ENCODE results near the gene SLC25A38. TPM values are rescaled to one million over a fixed set of nuclear protein-coding genes. Genes with fewer than 3 reads are reported as not detected.
A peak's percentile ranks its signal among the peaks of the same experiment; 100 is the strongest.

Gene SLC25A38
- total RNA-seq, 1 experiment from 2014 or later, result 48.2 TPM

DNA sequence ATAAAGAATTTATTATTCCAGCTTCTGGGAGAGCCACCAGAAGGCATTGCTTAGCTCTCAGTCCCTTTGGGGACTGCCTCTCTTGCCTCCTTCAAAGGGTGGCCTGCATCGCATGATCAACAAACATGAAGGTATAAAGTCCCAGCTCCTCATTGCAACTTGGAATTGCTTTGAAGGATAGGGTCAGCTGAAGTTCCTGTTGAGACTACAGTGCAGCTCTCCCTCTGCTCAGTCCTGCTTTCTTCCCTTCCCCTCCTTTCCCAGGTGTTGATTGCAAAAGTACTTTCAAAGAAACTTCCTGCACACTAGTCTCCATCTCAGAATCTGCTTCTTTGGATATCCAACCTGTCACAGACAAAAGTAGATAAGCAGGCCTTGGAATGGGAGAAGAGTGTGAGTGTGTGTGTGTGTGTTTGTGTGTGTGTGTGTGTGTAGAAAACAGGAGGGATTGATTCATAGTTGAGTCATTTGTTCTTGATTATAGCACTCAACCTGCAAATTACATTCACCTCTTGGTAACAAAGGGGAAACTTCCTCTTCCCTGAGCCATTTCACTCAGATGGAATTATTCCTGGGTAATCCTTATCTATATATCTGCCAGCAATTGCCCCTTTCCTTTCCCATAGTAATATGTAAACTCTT, 40.0 kb upstream of the SLC25A38 start:
- no peak overlapping the region; a peak in 1 of 7 replicates for H3K27ac Mint-ChIP-seq
- Histone ChIP-seq H4K8ac (replicated peaks; ENCODE audit: insufficient read length, low read depth, low read length) (no peak overlapping the region), H2BK5ac (ENCODE audit: insufficient read length, low read length) (no peak overlapping the region), H3T11ph (ENCODE audit: low read length) (no peak overlapping the region), H3K56ac (ENCODE audit: insufficient read length, low read depth, low read length) (no peak overlapping the region), H3K4ac (ENCODE audit: low read depth, low read length) (no peak overlapping the region), H3K23me2 (ENCODE audit: insufficient read length, low read depth, low read length, poor library complexity, severe bottlenecking) (no peaks in the 10 kb centered on the region), H2AK5ac (ENCODE audit: insufficient read length, low read length) (no peak overlapping the region), H2BK20ac (ENCODE audit: low read depth, low read length, poor library complexity, severe bottlenecking) (no peak overlapping the region), H2AFZ (ENCODE audit: low read length) (peak overlapping the region; percentile 65), H3K79me2 (ENCODE audit: insufficient read depth, low read length) (no peaks in the 10 kb centered on the region), H2BK15ac (ENCODE audit: low read depth, low read length) (no peak overlapping the region), H3K18ac (ENCODE audit: insufficient read length, low read depth, low read length) (no peak overlapping the region), H3K27me3 (ENCODE audit: insufficient read depth, low read length) (no peaks in the 10 kb centered on the region), H4K5ac (ENCODE audit: insufficient read length, low read depth, low read length) (no peak overlapping the region), H3K4me2 (ENCODE audit: insufficient read depth, insufficient read length, low read length) (no peak overlapping the region), H4K20me1 (ENCODE audit: control insufficient read depth, insufficient read depth, insufficient read length) (no peaks in the 10 kb centered on the region), H3K4me1 (ENCODE audit: insufficient read depth, low read length) (peaks cover 12% of the 10 kb centered on the region; the same call in 1 of the 2 replicates), H3K14ac (ENCODE audit: insufficient read depth, low read length) (no peak overlapping the region; the same call in 1 of the 2 replicates), H3K27ac (ENCODE audit: insufficient read length, low read depth, low read length) (no peak overlapping the region), H3K23ac (ENCODE audit: insufficient read length, low read depth, low read length) (no peak overlapping the region), H3K9me3 (ENCODE audit: control insufficient read depth, low read depth, low read length) (no peaks in the 10 kb centered on the region), H4K91ac (ENCODE audit: insufficient read length, low read depth, low read length) (no peak overlapping the region), H3K79me1 (ENCODE audit: insufficient read depth, low read depth, low read length, poor library complexity, severe bottlenecking) (no peaks in the 10 kb centered on the region), H2BK12ac (ENCODE audit: insufficient read length, low read depth, low read length) (no peak overlapping the region), H2BK120ac (ENCODE audit: low read depth, low read length, poor library complexity, severe bottlenecking) (no peak overlapping the region), H3K9ac (ENCODE audit: extremely low read depth, insufficient read length, low read length) (no peak overlapping the region)
- peaks cover 22% of the 10 kb centered on the region in 2 experiments for H3K4me1 Mint-ChIP-seq
- WGBS (ENCODE audit: extremely low coverage, insufficient read length, low lambda C conversion rate), result no CpG with 5 or more reads among the region's 1 CpG
- no peaks in the 10 kb centered on the region for H3K36me3 Mint-ChIP-seq (ENCODE audit: insufficient read depth in 1 of 3, low read depth in 3 of 3)
- no peak for DNase-seq
- no peaks in the 10 kb centered on the region for H3K27me3 Mint-ChIP-seq (ENCODE audit: low read depth)
- TF ChIP-seq, protein P1, sequence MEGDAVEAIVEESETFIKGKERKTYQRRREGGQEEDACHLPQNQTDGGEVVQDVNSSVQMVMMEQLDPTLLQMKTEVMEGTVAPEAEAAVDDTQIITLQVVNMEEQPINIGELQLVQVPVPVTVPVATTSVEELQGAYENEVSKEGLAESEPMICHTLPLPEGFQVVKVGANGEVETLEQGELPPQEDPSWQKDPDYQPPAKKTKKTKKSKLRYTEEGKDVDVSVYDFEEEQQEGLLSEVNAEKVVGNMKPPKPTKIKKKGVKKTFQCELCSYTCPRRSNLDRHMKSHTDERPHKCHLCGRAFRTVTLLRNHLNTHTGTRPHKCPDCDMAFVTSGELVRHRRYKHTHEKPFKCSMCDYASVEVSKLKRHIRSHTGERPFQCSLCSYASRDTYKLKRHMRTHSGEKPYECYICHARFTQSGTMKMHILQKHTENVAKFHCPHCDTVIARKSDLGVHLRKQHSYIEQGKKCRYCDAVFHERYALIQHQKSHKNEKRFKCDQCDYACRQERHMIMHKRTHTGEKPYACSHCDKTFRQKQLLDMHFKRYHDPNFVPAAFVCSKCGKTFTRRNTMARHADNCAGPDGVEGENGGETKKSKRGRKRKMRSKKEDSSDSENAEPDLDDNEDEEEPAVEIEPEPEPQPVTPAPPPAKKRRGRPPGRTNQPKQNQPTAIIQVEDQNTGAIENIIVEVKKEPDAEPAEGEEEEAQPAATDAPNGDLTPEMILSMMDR (conservative IDR thresholded peaks at IDR 0.05), result no peak
- H3K9me3 Mint-ChIP-seq, result no peaks in the 10 kb centered on the region
- no peak overlapping the region for H3K4me3 Mint-ChIP-seq

Measured in H9 (cell line).